Endothelial cell of umbilical vein (primary cell): Measurements from ENCODE around the gene COL9A3.

Source experiments
- FOS ChIP-seq: IDR thresholded peaks from 2 replicates; pipeline ENCODE4 v1.6.1; 2011; ENCODE audit warnings: mild to moderate bottlenecking, low read length, moderate library complexity, borderline replicate concordance; ENCODE audit not compliant: insufficient read depth
- GATA2 ChIP-seq: IDR thresholded peaks from 2 replicates; pipeline ENCODE4 v1.7.0; 2011; ENCODE audit warnings: low read depth, mild to moderate bottlenecking, moderate library complexity, mixed read lengths, low read length; ENCODE audit not compliant: insufficient read length, insufficient read depth
- JUN ChIP-seq: IDR thresholded peaks from 2 replicates; pipeline ENCODE4 v1.6.1; 2011; ENCODE audit warnings: borderline replicate concordance, low read depth; ENCODE audit not compliant: insufficient read length, insufficient read depth
- MYC ChIP-seq: IDR thresholded peaks from one replicate; pipeline ENCODE4 v1.6.1; 2011; ENCODE audit warnings: mild to moderate bottlenecking, low read depth, low read length
- POLR2A ChIP-seq: IDR thresholded peaks from 2 replicates; pipeline ENCODE4 v1.6.1; 2012; ENCODE audit warnings: low read depth, mild to moderate bottlenecking, control low read depth, low read length
- POLR2AphosphoS5 ChIP-seq: IDR thresholded peaks from 2 replicates; pipeline ENCODE4 v1.6.1; 2012; ENCODE audit warnings: low read depth, mild to moderate bottlenecking, control low read depth, low read length, moderate library complexity; ENCODE audit not compliant: insufficient read depth
- TF ChIP-seq, protein P1 (sequence below), 2 donors: IDR thresholded peaks; 1 replicate in 1 of 2; 2 replicates in 1 of 2; pipeline ENCODE4 v1.5.1; 2011; ENCODE audit warnings: low read length in 2 of 2, mild to moderate bottlenecking in 2 of 2, moderate library complexity in 2 of 2, control low read depth in 1 of 2, inconsistent platforms in 1 of 2, low read depth in 1 of 2; ENCODE audit not compliant: insufficient read depth in 1 of 2; ENCODE audit errors: extremely low read depth in 1 of 2

DNA sequence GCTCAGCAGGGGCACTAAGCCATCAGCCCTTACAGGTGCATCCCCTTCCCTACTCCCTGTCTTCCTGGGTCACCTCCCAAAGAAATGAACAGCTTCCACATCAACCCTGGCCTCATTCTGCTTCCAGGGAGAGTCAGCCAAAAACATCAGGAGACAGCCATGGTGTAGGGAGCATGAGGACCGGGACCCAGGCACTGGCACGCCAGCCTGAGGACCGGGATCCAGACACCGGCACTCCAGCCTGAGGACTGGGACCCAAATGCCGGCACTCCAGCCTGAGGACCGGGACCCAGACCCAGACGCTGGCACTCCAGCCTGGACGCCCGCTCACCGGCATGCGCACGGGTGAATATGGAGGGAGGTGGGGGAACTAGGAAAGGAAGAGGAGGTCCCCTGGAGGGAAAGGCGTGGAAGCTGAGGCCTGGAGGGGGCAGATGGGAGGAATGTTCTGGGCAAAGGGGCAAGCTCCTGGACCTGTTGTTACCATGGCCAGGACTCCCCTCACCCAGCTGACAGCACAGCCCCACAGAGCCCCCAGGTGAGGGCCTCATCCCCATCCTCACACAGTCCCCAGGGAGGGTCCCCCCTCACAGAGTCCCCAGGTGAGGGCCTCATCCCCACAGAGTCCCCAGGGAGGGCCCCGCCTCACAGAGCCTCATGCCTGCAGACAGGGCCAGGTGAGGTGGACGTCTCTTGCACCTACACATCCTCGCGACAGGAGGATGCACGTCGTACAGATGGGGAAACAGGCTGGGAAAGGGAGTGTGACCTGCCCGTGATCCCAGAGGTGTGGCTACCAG, 46.5 kb upstream of the COL9A3 start:
- TF ChIP-seq POLR2AphosphoS5 (no peak), JUN (no peak), POLR2A (no peak), MYC (no peak), FOS (no peak), GATA2 (no peak)
- TF ChIP-seq, protein P1, sequence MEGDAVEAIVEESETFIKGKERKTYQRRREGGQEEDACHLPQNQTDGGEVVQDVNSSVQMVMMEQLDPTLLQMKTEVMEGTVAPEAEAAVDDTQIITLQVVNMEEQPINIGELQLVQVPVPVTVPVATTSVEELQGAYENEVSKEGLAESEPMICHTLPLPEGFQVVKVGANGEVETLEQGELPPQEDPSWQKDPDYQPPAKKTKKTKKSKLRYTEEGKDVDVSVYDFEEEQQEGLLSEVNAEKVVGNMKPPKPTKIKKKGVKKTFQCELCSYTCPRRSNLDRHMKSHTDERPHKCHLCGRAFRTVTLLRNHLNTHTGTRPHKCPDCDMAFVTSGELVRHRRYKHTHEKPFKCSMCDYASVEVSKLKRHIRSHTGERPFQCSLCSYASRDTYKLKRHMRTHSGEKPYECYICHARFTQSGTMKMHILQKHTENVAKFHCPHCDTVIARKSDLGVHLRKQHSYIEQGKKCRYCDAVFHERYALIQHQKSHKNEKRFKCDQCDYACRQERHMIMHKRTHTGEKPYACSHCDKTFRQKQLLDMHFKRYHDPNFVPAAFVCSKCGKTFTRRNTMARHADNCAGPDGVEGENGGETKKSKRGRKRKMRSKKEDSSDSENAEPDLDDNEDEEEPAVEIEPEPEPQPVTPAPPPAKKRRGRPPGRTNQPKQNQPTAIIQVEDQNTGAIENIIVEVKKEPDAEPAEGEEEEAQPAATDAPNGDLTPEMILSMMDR (IDR thresholded peaks at IDR 0.05; ENCODE audit: extremely low read depth in 1 of 2, insufficient read depth in 1 of 2, low read depth in 1 of 2, low read length in 2 of 2) = no peak
